AG04450 (cell line): ENCODE results near the gene RGL4. TPM values are rescaled to one million over a fixed set of nuclear protein-coding genes. Genes with fewer than 3 reads are reported as not detected.

Source experiments
- CTCF ChIA-PET: fragments of 300-600, 350-600 bp; formaldehyde crosslinking; extraction: SDS; loops from one replicate; lab custom pipeline; 2022; ENCODE audit warnings: antibody characterized with exemption, inconsistent platforms; lab: Charles Lee
- POLR2A ChIA-PET: fragments of 350-600 bp; formaldehyde crosslinking; extraction: SDS; loops from one replicate; lab custom pipeline; 2021; ENCODE audit warnings: antibody characterized with exemption, inconsistent platforms; lab: Yijun Ruan, JAX
- DNase-seq: peaks from one replicate; pipeline ENCODE4 v3.0.0-alpha.2; 2011; ENCODE audit warnings: low read depth, low spot score
- H3K27ac ChIP-seq: one replicate; pipeline ENCODE4 v1.5.1; 2012; ENCODE audit warnings: low read depth, low read length, control low read depth
- H3K27me3 ChIP-seq: one replicate; pipeline ENCODE4 v1.6.0; 2012; ENCODE audit warnings: low read length; ENCODE audit not compliant: control insufficient read depth, insufficient read depth
- H3K4me3 ChIP-seq: 2 replicates; pipeline ENCODE4 v1.5.1; 2011; ENCODE audit warnings: mild to moderate bottlenecking, low read depth, low read length, control low read depth
- H3K9me3 ChIP-seq: 2 replicates; pipeline ENCODE4 v1.5.1; 2012; ENCODE audit warnings: low read length; ENCODE audit not compliant: control insufficient read depth, insufficient read depth
- CTCF ChIP-seq: IDR thresholded peaks from 2 replicates; pipeline ENCODE4 v1.5.1; 2011; ENCODE audit warnings: low read depth, low read length, control low read depth, inconsistent platforms
- polyA plus RNA-seq: library from polyadenylated mRNA; depleted of rRNA; stranded (reverse); fragments of >200 nt; gene quantifications from 2 replicates; pipeline ENCODE4 v1.2.3, GENCODE V29; 2011

The RGL4 gene
- polyA plus RNA-seq, 1 experiment: not detected

GRCh38 chr22:23737696-23738095 is 46.9 kb downstream of the RGL4 start:
- no peak for DNase-seq
- Histone ChIP-seq H3K9me3 (no peaks in the 10 kb centered on the region), H3K4me3 (no peak overlapping the region), H3K27me3 (no peaks in the 10 kb centered on the region), H3K27ac (no peak overlapping the region)
- TF ChIP-seq CTCF: no peak
- ChIA-PET POLR2A (interaction anchor here (0.6 to 0.7 kb wide), 2 partner anchors 49 to 63 kb away, joined by 5 to 6 read pairs; partner anchors contain the start of gene SMARCB1), CTCF (no interaction called here)

- no peak for TF ChIP-seq CTCF
- no peak overlapping the region for H3K4me3 ChIP-seq
- no peak overlapping the region for H3K27ac ChIP-seq
- H3K27me3 ChIP-seq: no peaks in the 10 kb centered on the region
- ChIA-PET POLR2A (no interaction called here), CTCF (no interaction called here)
- H3K9me3 ChIP-seq: peaks cover 10% of the 10 kb centered on the region
- DNase-seq: no peak
Observed at GRCh38 chr22:23742505-23743264, 51.9 kb downstream of the RGL4 start.

- Histone ChIP-seq H3K27me3 (no peaks in the 10 kb centered on the region), H3K27ac (no peak overlapping the region), H3K9me3 (peaks cover 10% of the 10 kb centered on the region), H3K4me3 (no peak overlapping the region)
- POLR2A ChIA-PET: no interaction called here
- no peak for TF ChIP-seq CTCF
- CTCF ChIA-PET: no interaction called here
- no peak for DNase-seq
Observed at GRCh38 chr22:23743303-23743705, 52.5 kb downstream of the RGL4 start.

GRCh38 chr22:23744001-23744400 is 53.2 kb downstream of the RGL4 start:
- no peak for DNase-seq

More at GRCh38 chr22:23744001-23744400, 53.2 kb downstream of the RGL4 start:
- H3K4me3 ChIP-seq: no peak overlapping the region
- ChIA-PET CTCF (no interaction called here), POLR2A (no interaction called here)
- peaks cover 10% of the 10 kb centered on the region for H3K9me3 ChIP-seq
- no peak for TF ChIP-seq CTCF
- no peak overlapping the region for H3K27ac ChIP-seq
- no peaks in the 10 kb centered on the region for H3K27me3 ChIP-seq
